IPS-11a (cell line): ENCODE results near the gene TRIM17.
"Not testable (repeated sequence)": the region's sequence is repeated elsewhere in the genome, so short reads cannot be mapped to it uniquely, and the experiment has no call there.

Experiments
- H3K4me3 ChIP-seq: one replicate; pipeline ENCODE4 v1.5.1; 2013; ENCODE audit warnings: low read depth, low read length, control low read depth

Gene TRIM17

DNA sequence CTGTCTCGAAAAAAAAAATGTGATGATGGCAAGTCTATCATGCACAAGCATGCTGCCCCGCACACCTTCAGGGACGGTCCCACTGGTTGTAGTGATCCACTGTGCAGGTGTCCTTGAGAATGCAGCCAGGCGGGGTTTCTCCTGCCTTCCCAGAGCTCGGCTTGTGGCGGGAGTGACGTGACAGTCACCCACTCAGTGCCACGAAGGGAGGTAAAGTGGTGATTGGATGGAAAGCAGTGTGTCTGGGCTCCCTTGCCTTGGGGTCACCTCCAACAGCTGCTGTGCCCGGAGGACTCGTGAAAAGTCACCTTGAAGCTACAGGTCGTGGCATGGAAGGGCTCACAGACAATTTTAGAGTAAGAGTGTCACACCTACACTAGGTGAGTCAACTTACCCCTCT lies 33.5 kb upstream of the TRIM17 start:
- H3K4me3 ChIP-seq = no peak overlapping the region

- no peak overlapping the region for H3K4me3 ChIP-seq
These were observed 31.7 kb upstream of the TRIM17 start for GRCh38 chr1:228448372-228448771.

GRCh38 chr1:228446852-228447251 lies 30.2 kb upstream of the TRIM17 start:
- H3K4me3 ChIP-seq = no peak overlapping the region

DNA sequence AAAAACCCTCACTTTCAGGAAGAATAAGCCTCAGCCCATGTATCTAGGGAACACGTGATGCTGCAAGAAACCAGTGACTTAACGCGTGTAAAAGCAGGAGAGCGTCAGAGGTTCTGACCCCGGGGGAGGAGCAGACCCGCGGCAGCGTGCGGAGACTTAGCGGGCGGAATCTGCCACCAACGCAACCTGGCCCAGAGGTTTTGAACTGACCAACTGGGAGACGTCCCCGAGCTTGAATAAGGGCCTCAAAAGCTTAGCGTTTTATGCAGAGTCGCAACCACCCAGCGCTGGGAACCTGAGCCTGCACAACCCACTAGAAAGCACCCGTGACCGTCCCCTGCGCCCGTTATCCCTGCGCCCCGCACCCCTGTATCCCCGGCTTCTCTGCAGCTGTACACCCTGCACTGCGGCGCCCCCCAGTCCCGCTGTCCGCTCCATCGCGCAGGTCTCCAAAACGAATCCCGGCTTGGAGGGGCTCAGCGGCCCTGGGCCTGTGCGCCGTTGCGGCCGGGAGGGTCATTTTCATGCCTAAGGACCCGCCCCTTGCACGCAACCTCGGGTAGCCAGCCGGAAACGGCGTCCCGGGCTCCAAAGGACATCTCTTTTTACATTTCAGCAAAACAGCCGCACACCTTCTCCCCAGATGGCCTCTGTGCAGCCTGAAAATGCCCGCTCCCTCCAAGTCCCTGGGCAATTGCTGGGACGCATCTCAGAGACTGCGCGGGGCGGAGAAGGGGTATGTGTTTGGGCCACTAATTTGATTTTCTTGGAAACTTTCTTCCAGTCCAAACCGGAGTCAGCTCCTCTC lies 29.4 kb upstream of the TRIM17 start:
- peak overlapping the region; percentile 44 for H3K4me3 ChIP-seq

GRCh38 chr1:228445490-228445842 lies 28.8 kb upstream of the TRIM17 start:
- H3K4me3 ChIP-seq = peak overlapping the region; percentile 44

- no peak overlapping the region for H3K4me3 ChIP-seq
These were observed 26.7 kb upstream of the TRIM17 start for GRCh38 chr1:228443395-228443794.

- no peak overlapping the region for H3K4me3 ChIP-seq
These were observed 24.3 kb upstream of the TRIM17 start for GRCh38 chr1:228440761-228441500.

DNA sequence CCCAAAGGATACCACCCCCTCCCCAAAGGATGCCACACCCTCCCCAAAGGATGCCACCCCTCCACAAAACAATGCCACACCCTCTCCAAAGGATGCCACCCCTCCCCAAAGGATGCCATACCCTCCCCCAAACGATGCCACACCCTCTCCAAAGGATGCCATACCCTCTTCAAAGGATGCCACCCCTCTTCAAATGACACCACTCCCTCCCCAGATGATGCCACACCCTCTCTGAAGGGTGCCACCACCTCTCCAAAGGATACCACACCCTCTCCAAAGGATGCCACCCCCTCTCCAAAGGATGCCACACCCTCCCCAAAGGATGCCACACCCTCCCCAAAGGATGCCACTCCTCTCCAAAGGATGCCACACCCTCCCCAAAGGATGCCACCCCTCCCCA lies 21.6 kb upstream of the TRIM17 start:
- no peak overlapping the region for H3K4me3 ChIP-seq

DNA sequence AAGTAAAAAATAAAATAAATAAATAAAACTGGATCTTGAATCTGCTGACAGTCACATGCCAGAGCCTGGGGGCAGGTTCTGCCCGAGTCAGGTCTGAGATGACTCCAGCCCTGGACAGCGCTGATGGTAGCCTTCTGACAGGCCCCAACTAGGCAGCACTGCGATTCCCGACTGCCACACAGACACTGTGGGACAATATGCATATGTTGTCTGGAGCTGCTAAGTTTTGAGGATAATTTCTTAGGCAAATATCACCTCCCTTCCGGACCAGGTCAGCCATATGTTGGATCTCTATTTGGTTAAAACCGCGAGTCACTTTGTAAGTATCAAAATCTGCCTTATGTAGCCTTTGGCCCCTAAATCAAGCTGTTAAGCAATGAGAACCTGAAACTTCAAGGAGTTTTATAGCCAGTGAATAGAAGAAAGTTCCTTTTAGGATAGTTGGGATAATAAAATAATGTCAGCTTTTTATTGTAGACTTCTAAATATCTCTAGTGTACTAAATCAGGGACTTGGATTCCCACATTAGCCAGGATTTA lies 20.8 kb upstream of the TRIM17 start:
- no peak overlapping the region for H3K4me3 ChIP-seq

- H3K4me3 ChIP-seq = no peak overlapping the region
These were observed 18.0 kb upstream of the TRIM17 start for GRCh38 chr1:228434689-228435088.

- not testable (repeated sequence) for H3K4me3 ChIP-seq
These were observed 16.8 kb upstream of the TRIM17 start for GRCh38 chr1:228433337-228434053.

DNA sequence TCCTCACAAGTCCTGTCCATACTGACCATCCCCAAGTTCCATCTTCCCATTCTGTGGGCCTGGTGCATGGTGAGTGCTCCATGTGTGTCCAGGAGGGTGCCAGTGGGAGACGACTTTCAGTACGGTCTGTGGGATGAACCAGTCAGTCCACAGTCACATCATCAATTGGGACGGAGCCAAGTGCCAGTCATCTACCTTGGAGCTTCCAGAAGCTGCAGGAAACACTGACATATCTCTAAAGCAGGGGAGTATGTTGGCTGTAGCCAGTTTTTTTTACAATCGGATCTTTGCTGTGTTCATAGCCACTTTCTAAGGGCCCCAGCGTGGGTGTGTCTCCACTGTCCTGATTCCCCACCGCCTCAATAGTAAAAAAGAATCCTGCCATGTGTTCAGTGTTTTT lies 13.6 kb upstream of the TRIM17 start:
- no peak overlapping the region for H3K4me3 ChIP-seq

DNA sequence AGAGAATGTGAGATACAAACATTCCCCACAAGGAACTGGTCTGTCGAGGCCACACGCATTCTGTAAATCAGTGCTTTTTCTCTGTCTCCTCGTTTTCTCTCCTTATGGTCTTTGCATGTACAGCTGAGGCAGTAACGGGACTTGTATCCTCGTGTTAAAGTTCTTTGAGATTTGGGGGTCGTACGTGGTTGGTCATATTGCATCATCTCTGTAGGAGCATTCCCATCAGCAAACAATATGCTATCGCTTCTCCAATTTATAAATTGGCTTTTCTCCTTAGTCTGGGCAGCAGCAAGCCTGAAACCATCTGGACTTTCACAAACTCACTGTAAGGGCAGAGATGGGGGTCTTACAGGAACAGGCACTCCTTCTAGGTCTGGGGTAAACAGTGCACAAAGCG lies 13.0 kb upstream of the TRIM17 start:
- H3K4me3 ChIP-seq = no peak overlapping the region

- H3K4me3 ChIP-seq = no peak overlapping the region
These were observed 12.3 kb upstream of the TRIM17 start for GRCh38 chr1:228429007-228429406.

- no peak overlapping the region for H3K4me3 ChIP-seq
These were observed 11.8 kb upstream of the TRIM17 start for GRCh38 chr1:228428412-228428811.

- no peak overlapping the region for H3K4me3 ChIP-seq
These were observed 10.0 kb upstream of the TRIM17 start for GRCh38 chr1:228426518-228427175.

- no peak overlapping the region for H3K4me3 ChIP-seq
These were observed 8.3 kb upstream of the TRIM17 start for GRCh38 chr1:228424685-228425660.

DNA sequence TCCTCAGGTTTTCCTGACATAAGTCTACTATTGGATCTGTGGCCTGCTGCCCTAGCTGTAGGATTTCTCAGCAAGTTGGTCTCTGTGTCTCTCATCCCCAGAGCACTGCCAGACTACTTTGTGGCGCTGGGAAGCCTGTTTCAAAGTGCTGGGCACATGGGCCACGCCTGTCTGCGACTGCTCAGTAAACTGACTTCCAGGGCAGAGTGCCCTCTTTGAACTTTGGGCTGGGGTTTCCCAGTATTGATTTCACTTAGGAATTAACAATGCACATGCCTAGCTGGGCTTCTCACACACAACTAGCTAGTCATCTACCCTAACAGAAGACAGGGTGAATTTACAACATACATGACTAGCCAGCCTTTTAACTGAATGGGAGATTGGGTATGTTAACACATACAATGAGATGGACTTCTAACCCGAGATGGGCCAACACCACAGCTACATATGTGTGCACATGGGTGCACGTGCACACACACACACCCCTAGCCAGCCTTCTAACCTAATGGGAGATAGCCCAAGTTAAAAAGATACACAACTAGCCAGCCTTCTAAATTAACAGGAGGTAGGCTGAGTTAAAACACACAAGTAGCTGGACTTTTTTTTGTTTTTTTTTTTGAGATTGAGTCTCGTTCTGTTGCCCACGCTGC lies 6.9 kb upstream of the TRIM17 start:
- no peak overlapping the region for H3K4me3 ChIP-seq
